Measurements from ENCODE around the gene FOXE3.
"Not testable (repeated sequence)": the region's sequence is repeated elsewhere in the genome, so short reads cannot be mapped to it uniquely, and the experiment has no call there.

FOXE3 gene

DNA sequence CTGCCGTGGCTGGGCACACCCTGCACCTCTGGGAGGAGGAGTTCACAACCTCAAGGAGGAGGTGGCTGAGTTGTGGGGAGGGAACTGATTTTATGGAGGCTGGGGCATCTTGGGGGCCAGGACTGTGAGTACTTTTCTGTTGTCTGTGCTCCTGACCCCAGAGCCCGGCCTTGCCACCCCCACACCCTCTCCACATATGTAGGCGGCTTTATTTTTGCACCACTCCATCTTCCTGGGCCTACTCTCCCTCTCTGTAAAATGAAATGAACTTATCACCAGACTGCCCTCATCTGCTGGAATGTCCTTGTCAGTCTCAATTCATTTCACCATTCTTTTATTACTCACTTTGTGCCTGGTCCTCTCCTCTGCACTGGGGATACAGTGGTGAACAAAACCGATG lies 34.5 kb downstream of the FOXE3 start:
- no peak for DNase-seq

DNA sequence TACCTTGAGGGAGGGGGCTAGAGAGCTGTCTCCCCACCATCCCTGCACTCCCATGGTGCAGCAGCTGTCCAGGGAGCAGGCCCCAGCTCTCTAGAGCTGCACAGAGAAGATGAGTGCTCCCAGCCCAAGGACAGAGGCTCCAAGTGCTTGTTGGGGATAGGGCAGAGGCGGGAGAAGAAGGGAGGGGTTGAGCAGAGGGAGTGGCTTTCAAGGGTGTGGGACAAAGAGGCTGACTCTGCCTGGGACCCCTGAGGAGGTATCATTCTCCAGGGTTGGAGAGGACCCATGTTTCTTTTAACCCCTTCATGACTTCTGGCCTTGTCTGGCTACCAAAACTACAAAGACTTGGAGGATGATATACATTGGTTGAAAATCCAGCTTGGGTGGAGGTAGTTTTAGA lies 36.3 kb downstream of the FOXE3 start:
- DNase-seq: no peak

DNA sequence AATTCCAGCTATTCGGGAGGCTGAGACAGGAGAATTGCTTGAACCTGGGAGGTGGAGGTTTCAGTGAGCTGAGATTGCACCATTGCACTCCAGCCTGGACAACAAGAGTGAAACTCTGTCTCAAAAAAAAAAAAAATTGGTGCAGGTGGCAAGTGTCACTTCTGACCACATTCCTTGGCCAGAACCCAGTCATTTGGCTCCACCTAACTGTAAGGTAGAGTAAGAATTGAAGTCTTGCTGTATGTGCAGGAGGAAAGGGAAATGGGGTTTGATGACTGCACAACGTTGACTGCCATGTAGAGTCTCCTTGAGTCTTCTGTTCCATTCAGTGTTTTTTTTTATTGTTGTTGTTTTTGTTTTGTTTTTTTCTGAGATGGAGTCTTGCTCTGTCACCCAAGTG lies 37.8 kb downstream of the FOXE3 start:
- not testable (repeated sequence) for DNase-seq

DNA sequence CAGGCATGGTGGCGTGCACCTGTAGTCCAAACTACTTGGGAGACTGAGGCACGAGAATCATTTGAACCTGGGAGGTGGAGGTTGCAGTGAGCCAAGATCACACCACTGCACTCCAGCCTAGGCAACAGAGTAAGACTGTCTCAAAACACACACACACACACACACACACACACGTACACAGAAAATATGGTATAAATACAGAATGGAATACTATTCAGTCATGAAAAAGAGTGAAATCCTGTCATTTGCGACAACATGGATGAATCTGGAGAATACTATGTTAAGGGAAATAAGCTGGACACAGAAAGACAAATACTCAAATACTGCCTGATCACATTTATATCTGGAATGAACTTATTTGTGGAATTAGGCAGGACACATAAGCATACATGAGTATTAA lies 40.2 kb downstream of the FOXE3 start:
- no peak for DNase-seq

DNA sequence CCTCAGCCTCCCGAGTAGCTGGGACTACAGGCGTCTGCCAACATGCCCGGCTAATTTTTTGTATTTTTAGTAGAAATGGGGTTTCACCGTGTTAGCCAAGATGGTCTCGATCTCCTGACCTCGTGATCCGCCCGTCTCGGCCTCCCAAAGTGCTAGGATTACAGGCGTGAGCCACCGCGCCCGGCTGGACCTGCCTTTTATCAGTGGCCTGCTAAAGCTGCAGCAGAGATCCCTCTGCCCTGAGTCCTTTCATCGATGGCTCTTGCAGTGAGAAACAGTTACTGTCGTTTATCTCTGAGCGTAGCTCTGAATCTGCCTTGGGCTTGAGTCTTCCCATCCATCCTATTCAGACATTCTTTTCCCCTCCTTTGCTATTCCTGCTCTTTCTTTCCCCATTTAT lies 41.5 kb downstream of the FOXE3 start:
- DNase-seq: not testable (repeated sequence)

DNA sequence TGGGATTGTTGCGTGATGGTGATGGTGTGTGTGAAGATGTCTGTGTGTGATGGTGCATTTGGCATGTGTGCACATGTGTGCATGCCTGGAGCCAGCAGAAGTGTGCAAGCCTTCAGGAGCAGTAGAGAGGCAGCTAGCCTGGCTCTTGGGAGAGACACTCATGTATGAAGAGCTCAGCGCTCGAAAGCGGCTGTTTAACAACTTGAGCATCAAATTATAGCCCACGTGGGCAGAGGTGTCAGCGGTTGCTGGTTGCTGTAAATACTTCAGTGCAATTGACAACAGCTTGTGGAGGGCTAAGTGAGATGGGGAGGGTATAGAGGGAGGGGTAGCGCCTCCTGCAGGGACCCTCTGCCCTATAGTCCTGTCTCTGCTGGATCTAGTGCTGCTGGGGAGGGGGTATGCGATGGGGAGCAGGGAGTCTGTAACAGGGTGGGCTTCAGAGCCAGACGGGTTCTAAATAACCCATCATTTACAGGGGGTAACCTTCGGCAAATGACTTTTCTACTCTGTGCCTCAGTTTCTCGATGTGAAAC lies 43.2 kb downstream of the FOXE3 start:
- DNase-seq: peak; percentile 51 to 82

DNA sequence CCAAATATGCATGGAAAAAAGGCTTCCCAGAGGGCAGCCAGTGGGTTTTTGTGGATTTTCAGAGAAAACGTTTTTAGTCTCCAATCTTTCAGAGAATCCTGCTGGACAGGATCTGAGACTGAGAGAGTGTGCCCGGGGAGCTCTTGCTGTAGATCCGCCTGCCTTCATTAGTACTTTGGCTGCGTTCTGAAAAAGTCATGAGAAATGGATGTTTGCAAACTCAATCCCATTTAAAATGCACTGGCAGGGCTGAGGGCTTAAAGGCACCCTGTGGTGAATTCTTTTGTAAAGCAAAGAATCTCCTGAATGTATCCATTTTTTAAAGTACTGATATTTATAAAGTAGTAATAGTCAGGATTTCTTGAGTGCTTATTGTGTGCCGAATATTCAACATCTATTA lies 44.0 kb downstream of the FOXE3 start:
- DNase-seq: no peak

DNA sequence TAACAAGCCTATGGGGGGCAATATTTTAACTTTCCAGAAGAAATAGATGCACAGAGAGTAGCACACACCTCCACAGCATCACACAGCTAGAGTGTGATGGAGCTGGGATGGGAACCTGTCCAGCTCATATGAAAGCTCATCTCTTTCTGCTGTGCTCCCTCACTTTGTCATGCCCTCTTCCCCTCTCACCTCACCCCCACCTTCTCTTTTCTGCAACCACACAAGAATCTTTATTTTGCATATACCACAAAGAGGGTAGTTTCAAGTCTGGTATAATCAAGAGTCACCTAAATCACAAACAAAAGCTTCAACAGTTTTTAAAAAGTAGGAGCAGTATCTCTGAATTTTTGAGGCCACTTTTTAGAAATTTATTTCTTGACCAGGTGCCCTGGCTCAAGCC lies 44.4 kb downstream of the FOXE3 start:
- no peak for DNase-seq

DNA sequence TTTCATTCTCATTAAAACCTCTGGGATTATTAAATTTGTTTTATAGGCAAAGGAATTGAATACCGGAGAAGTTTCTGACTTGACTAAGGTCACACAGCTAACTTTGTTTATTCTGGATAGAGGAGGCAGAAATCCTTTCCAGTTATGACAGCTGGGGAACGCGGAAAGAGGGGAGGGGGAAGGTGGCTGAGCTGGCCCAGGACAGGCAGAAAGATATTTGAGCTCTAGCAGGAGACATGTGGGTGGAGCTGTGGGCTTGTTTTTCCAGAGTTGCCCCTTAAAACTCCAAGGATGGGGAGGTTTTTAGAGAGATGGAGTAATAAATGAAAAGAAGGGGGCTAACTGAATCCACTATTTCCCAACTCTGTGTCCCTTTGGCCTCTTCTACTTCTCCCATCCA lies 49.5 kb downstream of the FOXE3 start:
- peak in 1 of 2 experiments; percentile 24 for DNase-seq

Data from NCI-H524 (cell line).